ENCODE measurements around the gene PABPN1L. TPM values are rescaled to one million over a fixed set of nuclear protein-coding genes. Genes with fewer than 3 reads are reported as not detected.

The PABPN1L gene
- total and polyA plus RNA-seq, 9 of the 15 experiments (the other 6 are each of a cell fraction or from before 2014, with no cell fraction given) = 0.11 to 0.32 TPM; not detected in 7

- FAIRE-seq = no peak
- 95% methylated on average over 15 of the region's 20 CpGs for whole genome bisulfite sequencing (ENCODE audit: insufficient coverage, low coverage, missing lambda C conversion rate)
- POLR2A ChIA-PET = no interaction called here
- no peak for TF ChIP-seq FOXM1 (IDR thresholded peaks at IDR 0.05; ENCODE audit: low read depth)
- no peak for TF ChIP-seq FOXM1 (CRISPR knock-in tag; IDR thresholded peaks at IDR 0.05; ENCODE audit: low read depth)
- TF ChIP-seq, protein P1, sequence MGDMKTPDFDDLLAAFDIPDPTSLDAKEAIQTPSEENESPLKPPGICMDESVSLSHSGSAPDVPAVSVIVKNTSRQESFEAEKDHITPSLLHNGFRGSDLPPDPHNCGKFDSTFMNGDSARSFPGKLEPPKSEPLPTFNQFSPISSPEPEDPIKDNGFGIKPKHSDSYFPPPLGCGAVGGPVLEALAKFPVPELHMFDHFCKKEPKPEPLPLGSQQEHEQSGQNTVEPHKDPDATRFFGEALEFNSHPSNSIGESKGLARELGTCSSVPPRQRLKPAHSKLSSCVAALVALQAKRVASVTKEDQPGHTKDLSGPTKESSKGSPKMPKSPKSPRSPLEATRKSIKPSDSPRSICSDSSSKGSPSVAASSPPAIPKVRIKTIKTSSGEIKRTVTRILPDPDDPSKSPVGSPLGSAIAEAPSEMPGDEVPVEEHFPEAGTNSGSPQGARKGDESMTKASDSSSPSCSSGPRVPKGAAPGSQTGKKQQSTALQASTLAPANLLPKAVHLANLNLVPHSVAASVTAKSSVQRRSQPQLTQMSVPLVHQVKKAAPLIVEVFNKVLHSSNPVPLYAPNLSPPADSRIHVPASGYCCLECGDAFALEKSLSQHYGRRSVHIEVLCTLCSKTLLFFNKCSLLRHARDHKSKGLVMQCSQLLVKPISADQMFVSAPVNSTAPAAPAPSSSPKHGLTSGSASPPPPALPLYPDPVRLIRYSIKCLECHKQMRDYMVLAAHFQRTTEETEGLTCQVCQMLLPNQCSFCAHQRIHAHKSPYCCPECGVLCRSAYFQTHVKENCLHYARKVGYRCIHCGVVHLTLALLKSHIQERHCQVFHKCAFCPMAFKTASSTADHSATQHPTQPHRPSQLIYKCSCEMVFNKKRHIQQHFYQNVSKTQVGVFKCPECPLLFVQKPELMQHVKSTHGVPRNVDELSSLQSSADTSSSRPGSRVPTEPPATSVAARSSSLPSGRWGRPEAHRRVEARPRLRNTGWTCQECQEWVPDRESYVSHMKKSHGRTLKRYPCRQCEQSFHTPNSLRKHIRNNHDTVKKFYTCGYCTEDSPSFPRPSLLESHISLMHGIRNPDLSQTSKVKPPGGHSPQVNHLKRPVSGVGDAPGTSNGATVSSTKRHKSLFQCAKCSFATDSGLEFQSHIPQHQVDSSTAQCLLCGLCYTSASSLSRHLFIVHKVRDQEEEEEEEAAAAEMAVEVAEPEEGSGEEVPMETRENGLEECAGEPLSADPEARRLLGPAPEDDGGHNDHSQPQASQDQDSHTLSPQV (IDR thresholded peaks at IDR 0.05) = no peak
- TF ChIP-seq CLOCK (CRISPR knock-in tag; IDR thresholded peaks at IDR 0.05; ENCODE audit: borderline replicate concordance) = no peak
- TF ChIP-seq MAFK (IDR thresholded peaks at IDR 0.05; ENCODE audit: low read length) = no peak
- TF ChIP-seq STAG1 (CRISPR knock-in tag; IDR thresholded peaks at IDR 0.05; ENCODE audit: borderline replicate concordance) = no peak
- TF ChIP-seq HMGN3 (IDR thresholded peaks at IDR 0.05; ENCODE audit: borderline replicate concordance, extremely low read depth, insufficient read length, low read depth, low read length) = no peak
- no peak for TF ChIP-seq OTX1 (CRISPR knock-in tag; IDR thresholded peaks at IDR 0.05)
- TF ChIP-seq LARP7 (IDR thresholded peaks at IDR 0.05) = no peak
- no peak for TF ChIP-seq ARID3A (IDR thresholded peaks at IDR 0.05; ENCODE audit: borderline replicate concordance, low read depth, low read length)
- TF ChIP-seq RFX1 (IDR thresholded peaks at IDR 0.05) = no peak
- no peak for TF ChIP-seq MAFG (tag; conservative IDR thresholded peaks at IDR 0.05)
- TF ChIP-seq SRSF7 (optimal IDR thresholded peaks at IDR 0.05; ENCODE audit: low read depth, low read length) = no peak
- TF ChIP-seq POLR2B (IDR thresholded peaks at IDR 0.05; ENCODE audit: low read depth, partially characterized antibody) = no peak
- TF ChIP-seq ZNF780A (CRISPR knock-in tag; IDR thresholded peaks at IDR 0.05) = no peak
- no peak for TF ChIP-seq KLF1 (tag; IDR thresholded peaks at IDR 0.05)
These were observed 11.9 kb upstream of the PABPN1L start for GRCh38 chr16:88878356-88878755.

More at GRCh38 chr16:88878356-88878755, 11.9 kb upstream of the PABPN1L start:
- no peak overlapping the region for H3K4me3 ChIP-seq
- H3K9ac ChIP-seq (ENCODE audit: insufficient read depth in 1 of 2, low read depth in 2 of 2, low read length in 2 of 2) = no peak overlapping the region
- ATAC-seq (no peak), DNase-seq (ENCODE audit: extremely low read depth in 1 of 4, low spot score in 3 of 4) (no peak)
- peaks cover 95% of the 10 kb centered on the region; the same call in 2 of the 3 replicates for H3K36me3 ChIP-seq (ENCODE audit: control insufficient read depth, insufficient read depth, low read length)
- CTCF ChIA-PET (ENCODE audit: low intra/inter-chr PET ratio) = no interaction called here
- in situ Hi-C loops (cut with MboI) (no loop called here), intact Hi-C loops (cut with micrococcal nuclease) (no loop called here)
- H3K79me2 ChIP-seq (ENCODE audit: control insufficient read depth, insufficient read depth, low read length) = no peaks in the 10 kb centered on the region
- H3K4me1 ChIP-seq (replicated peaks in 1 of 2; ENCODE audit: control insufficient read depth in 2 of 2, insufficient read depth in 2 of 2, low read length in 2 of 2) = peaks cover 0 to 64% of the 10 kb centered on the region in 2 experiments; a peak in 2 of 5 replicates
- H3K27me3 ChIP-seq (ENCODE audit: control insufficient read depth in 2 of 2, insufficient read depth in 2 of 2, low read length in 2 of 2) = no peaks in the 10 kb centered on the region
- H3K4me2 ChIP-seq (ENCODE audit: insufficient read depth, low read length) = no peak overlapping the region
- H2AFZ ChIP-seq (ENCODE audit: low read depth, low read length) = no peak overlapping the region
- peaks cover 2% of the 10 kb centered on the region for H3K9me1 ChIP-seq (ENCODE audit: control insufficient read depth, insufficient read depth, low read length)
- H4K20me1 ChIP-seq (replicated peaks; ENCODE audit: control insufficient read depth, insufficient read depth, low read length) = peaks cover 8% of the 10 kb centered on the region; the same call in 1 of the 2 replicates
- no TSS peak for BruUV-seq (replicated peaks)
- H3K27ac ChIP-seq (ENCODE audit: extremely low read depth, low read depth, low read length) = no peak overlapping the region
- H3K9me3 ChIP-seq (replicated peaks; ENCODE audit: control insufficient read depth, insufficient read depth, low read depth, low read length) = no peaks in the 10 kb centered on the region

Data from K562 (cell line).